Tongue (tissue), 2 donors: Measurements from ENCODE around the gene EBP. TPM values are rescaled to one million over a fixed set of nuclear protein-coding genes. Genes with fewer than 3 reads are reported as not detected.
"Not testable (repeated sequence)": the region's sequence is repeated elsewhere in the genome, so short reads cannot be mapped to it uniquely, and the experiment has no call there.

ENCODE experiments used
- DNase-seq: peaks from one replicate; pipeline ENCODE4 v3.0.0-alpha.2; 2015
- total RNA-seq: library from RNA; depleted of rRNA; stranded (reverse); fragments of >200 nt; gene quantifications from one replicate; pipeline ENCODE4 v1.2.3, GENCODE V29; 2014

Gene EBP
- total RNA-seq, 1 donor from 2014 or later, result 22.8 TPM

DNA sequence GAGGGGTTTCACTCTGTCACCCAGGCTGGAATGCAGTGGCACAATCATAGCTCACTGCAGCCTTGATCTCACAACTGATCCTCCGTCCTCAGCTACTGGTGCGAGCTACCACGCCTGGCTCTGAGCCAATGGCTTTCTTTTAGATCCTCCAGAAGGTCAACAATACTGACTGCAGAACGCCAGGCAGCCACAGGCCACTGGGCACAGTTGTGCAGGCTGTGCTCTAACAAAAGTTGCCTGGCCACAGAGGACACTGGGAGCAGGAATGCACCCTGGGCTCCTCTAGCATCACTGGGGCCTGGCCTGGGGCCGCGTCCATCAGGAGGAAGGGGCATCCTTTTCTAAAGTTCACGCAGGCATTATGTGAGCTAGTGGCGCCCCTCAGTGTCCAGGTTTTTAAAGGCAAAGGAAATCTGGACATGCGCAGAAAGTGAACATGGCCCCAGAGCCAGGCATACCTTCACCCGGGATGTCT is 27.7 kb upstream of the EBP start:
- DNase-seq, result peak; percentile 35

DNA sequence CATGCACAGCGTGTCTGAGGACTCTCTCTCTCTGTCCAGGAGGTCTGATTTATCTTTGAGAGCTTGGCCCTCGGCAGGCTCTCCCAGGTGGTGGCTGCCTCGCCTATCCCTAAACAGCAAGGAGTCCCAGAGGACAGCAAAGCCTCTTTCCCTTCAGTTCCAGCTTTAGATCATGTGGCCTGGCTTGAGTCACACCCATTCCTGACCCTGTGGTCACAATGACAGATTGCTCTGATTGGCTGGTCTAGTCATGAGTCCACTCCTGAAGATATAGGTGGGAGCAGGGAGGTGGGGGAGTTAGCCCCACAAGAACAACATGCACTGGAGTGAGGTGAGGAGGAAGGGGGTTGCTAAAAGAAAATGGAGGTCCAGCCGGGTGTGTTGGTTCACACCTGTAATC is 24.9 kb upstream of the EBP start:
- DNase-seq, result no peak

- no peak for DNase-seq
These were observed 23.7 kb upstream of the EBP start for GRCh38 chrX:48497871-48498270.

- no peak for DNase-seq
These were observed 23.2 kb upstream of the EBP start for GRCh38 chrX:48498374-48498809.

DNA sequence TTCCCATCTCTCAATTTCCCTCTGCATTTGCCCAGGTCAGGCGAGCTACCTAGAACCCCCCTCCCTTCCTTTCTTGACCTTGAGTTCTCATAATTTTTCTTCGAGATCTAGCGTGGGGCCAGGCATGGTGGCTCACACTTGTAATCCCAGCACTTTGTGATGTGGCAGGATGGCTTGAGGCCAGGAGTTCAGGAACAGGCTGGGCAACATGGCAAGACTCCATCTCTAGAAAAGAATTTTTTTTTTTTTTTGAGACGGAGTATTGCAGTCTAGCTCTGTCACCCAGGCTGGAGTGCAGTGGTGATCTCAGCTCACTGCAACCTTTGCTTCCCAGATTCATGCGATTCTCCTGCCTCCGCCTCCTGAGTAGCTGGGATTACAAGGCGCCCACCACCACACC is 17.3 kb upstream of the EBP start:
- DNase-seq, result no peak

GRCh38 chrX:48505481-48505880 is 16.1 kb upstream of the EBP start:
- DNase-seq, result no peak

GRCh38 chrX:48507246-48507645 is 14.4 kb upstream of the EBP start:
- no peak for DNase-seq

- DNase-seq, result peak; percentile 77
These were observed 13.0 kb upstream of the EBP start, which contains the start of gene PORCN for GRCh38 chrX:48508400-48509244. Gene PORCN (plus strand): TSS chrX:48508992. CDS start chrX:48509821, 829 bp downstream.

- peak; percentile 0 for DNase-seq
These were observed 12.4 kb upstream of the EBP start for GRCh38 chrX:48509245-48509590.

DNA sequence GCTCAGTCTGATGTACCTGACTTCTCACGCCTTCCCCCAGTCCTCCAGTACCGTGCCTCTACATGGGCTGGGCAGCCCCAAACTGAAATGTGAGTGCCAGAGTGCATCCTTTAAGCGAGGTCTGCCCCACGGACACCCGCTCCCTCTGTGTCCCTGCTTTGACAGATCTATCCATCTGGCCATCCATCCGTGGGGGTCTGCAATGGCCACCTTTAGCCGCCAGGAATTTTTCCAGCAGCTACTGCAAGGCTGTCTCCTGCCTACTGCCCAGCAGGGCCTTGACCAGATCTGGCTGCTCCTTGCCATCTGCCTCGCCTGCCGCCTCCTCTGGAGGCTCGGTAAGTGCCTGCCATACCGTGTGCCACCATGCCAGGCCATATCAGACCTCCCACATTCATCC is 12.0 kb upstream of the EBP start:
- no peak for DNase-seq

DNA sequence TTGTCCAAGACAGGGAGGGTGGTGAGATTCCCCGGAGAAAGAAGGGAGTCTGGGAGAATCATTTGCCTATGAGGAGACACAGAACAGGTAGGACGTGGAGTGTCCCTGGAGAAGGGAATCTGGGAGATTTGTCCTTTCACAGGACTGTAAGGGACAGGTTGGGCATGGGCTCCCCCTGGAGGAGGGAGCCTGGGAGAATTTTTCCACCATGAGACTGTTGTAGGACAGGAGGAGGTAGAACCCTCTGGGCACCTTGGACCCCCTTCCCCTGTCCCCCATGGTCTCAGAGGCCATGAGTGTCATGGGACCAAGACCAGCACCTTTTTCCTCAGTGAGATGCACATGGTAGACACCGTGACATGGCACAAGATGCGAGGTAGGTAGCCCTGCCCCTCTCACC is 10.0 kb upstream of the EBP start:
- peak; percentile 8 for DNase-seq

DNA sequence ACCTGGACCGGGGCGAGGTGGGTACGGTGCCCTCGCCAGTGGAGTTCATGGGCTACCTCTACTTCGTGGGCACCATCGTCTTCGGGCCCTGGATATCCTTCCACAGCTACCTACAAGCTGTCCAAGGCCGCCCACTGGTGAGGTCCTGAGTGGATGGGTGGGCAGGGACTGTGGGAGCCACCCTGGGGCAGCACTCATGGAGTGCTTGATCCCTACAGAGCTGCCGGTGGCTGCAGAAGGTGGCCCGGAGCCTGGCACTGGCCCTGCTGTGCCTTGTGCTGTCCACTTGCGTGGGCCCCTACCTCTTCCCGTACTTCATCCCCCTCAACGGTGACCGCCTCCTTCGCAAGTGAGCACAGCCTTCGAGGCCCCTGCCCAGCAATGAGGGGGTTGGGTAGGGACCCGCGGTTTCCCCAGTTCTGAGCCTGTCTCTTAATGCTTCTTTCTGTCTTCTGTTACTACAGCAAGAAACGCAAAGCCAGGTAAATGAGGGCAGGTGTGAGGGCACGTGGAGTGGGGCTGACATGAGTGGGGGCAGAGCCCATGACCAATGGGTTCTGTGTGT is 9.2 kb upstream of the EBP start:
- DNase-seq, result no peak

- DNase-seq, result no peak
These were observed 7.9 kb upstream of the EBP start for GRCh38 chrX:48513670-48514069.

- no peak for DNase-seq
These were observed 7.3 kb upstream of the EBP start for GRCh38 chrX:48514126-48514806.

DNA sequence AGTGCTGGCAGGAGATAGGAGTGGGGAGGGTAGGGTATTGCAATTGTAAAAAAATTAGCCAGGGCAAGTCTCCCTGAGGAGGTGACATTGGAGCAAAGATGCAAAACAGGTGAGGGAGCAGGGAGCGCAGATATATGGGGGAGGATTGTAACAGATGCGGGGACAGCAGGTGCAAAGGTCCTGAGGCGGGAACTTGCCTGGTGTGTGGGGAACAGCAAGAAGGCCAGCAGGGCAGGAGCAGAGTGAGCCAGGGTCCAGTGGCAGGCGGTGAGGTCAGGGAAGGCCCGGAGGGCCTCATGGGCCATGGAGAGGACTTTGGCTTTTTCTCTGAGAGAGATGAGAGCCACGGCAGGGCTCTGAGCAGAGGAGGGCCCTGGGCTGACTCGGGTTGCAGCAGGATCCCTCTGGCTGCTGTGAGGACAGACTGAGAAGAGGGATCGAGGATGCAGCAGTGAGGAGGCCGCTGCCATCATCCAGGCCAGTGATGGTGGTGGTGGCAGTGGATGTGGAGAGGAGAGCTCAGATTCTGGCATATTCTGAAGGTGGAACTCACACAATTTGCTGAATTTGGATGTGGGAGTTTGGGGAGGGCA is 6.6 kb upstream of the EBP start:
- no peak for DNase-seq

GRCh38 chrX:48515842-48516241 is 5.8 kb upstream of the EBP start:
- no peak for DNase-seq

DNA sequence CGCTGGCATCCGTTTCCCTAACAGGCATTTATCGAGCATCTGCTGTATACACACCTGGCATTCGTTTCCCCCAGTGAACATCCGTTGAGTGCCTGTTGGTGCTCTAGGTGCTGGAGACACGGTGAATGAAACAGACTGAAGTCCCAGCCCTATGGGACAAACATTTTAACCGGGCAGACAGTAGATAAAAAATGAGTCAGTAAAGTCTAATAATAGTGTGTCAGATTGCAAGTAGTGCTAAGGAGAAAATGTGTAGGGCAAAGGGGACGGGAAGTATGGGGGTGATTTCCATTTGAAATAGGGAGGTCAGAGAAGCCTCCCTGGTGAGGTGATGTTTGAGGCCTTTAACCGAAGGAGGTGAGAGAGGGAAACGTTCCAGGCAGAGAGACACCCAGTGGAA is 5.3 kb upstream of the EBP start:
- DNase-seq, result no peak

DNA sequence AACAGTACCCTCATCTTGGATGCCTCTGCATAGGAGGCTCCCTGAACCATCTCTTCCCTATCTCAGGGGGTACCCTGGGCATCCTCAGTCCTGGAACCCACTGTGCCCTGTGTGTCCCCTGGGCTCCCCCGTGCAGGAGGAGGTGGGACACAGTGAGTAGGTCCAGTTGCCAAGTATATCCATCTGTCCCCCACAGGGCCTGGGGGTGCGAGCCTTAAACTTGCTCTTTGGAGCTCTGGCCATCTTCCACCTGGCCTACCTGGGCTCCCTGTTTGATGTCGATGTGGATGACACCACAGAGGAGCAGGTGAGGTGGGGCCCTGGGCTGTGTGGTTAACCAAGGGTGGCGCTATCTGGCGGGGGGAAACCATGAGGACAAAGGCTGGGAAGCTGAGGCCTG is 4.6 kb upstream of the EBP start:
- no peak for DNase-seq

GRCh38 chrX:48519481-48519880 is 2.1 kb upstream of the EBP start:
- DNase-seq, result not testable (repeated sequence)

DNA sequence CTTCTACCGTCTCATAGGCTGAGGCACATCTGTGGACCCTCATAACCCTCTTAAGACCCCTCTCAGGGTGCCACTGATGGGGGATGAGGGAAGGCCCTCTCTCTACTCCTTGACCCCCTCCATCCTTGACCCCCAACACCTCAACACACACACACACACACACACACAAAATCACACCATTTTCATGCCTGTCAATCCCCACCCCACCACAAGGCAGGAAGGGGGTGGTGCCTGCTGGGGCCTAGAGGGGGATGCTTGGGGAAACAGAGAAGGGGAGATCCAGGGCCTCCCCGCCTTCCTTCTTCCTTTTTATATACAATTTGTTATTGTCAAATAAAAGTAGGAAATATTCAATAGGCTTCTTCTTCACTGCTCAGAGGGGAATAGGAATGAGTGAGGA is 1.2 kb upstream of the EBP start:
- DNase-seq, result no peak

GRCh38 chrX:48520976-48521352 is 644 bp upstream of the EBP start:
- DNase-seq, result no peak

GRCh38 chrX:48522291-48522690 is 683 bp downstream of the EBP start:
- no peak for DNase-seq

DNA sequence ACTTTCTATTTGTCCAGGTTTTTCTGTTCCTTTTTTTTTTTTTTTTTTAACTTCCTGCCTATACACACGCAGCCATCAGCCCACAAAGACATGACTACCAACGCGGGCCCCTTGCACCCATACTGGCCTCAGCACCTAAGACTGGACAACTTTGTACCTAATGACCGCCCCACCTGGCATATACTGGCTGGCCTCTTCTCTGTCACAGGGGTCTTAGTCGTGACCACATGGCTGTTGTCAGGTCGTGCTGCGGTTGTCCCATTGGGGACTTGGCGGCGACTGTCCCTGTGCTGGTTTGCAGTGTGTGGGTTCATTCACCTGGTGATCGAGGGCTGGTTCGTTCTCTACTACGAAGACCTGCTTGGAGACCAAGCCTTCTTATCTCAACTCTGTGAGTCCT is 2.1 kb downstream of the EBP start:
- no peak for DNase-seq
